ENCODE measurements around the gene HHAT. TPM values are rescaled to one million over a fixed set of nuclear protein-coding genes. Genes with fewer than 3 reads are reported as not detected.

The HHAT gene
- total and polyA plus RNA-seq, 4 experiments from 2014 or later: 4.3 to 6.8 (median 5.8) TPM

DNA sequence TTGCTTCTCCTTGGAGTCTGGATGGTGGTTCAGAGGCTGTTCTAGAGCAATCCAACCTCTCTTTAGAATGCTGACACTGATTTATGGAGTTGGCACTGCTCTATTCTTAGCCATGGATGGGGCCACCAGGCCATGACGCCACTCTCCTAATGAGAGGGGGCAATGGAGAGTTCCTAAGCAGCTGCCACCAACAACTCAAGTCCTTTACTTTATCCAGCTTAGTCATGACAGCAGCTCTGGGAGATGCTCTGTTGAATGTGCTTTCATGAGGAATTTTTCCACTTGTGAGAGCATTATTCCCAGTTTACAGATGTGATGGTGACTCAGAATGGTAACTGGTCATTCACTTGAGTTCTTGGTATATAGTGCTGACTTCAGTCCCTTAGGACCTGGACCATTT, 366.3 kb downstream of the HHAT start:
- H3K9me3 ChIP-seq (ENCODE audit: control insufficient read depth in 1 of 2, low read length in 2 of 2): no peaks in the 10 kb centered on the region
- Mint-ChIP-seq H3K27me3 (peaks cover 0 to 3% of the 10 kb centered on the region in 2 donors), H3K9me3 (peaks cover 0 to 3% (median 0%) of the 10 kb centered on the region in 8 donors), H3K4me1 (peaks cover 0 to 5% (median 2%) of the 10 kb centered on the region in 4 donors), H3K36me3 (peaks cover 0 to 5% of the 10 kb centered on the region in 2 donors), H3K4me3 (no peak overlapping the region), H3K27ac (no peak overlapping the region)
- no peaks in the 10 kb centered on the region for H3K27me3 ChIP-seq (ENCODE audit: insufficient read depth, low read length)
- no peak for DNase-seq
- no peak overlapping the region for H3K27ac ChIP-seq (ENCODE audit: low read depth, low read length)
- no peaks in the 10 kb centered on the region for H3K36me3 ChIP-seq (ENCODE audit: insufficient read depth, low read length)
- H3K4me3 ChIP-seq (ENCODE audit: low read length in 2 of 2): no peak overlapping the region
- CTCF ChIA-PET (ENCODE audit: partially characterized antibody): no interaction called here
- no peaks in the 10 kb centered on the region for H3K4me1 ChIP-seq (ENCODE audit: insufficient read depth, low read length)
- POLR2A ChIA-PET (ENCODE audit: partially characterized antibody): no interaction called here
- intact Hi-C loops (cut with micrococcal nuclease): no loop called here

GRCh38 chr1:210696709-210697108, 368.0 kb downstream of the HHAT start:
- H3K4me1 Mint-ChIP-seq: peaks cover 0 to 5% (median 2%) of the 10 kb centered on the region in 4 donors
- H3K4me3 Mint-ChIP-seq: no peak overlapping the region
- intact Hi-C loops (cut with micrococcal nuclease): no loop called here
- peaks cover 0 to 3% of the 10 kb centered on the region in 2 donors for H3K27me3 Mint-ChIP-seq
- Histone ChIP-seq H3K4me1 (ENCODE audit: insufficient read depth, low read length) (no peaks in the 10 kb centered on the region), H3K27ac (ENCODE audit: low read depth, low read length) (no peak overlapping the region), H3K27me3 (ENCODE audit: insufficient read depth, low read length) (no peaks in the 10 kb centered on the region), H3K9me3 (ENCODE audit: control insufficient read depth in 1 of 2, low read length in 2 of 2) (no peaks in the 10 kb centered on the region), H3K4me3 (ENCODE audit: low read length in 2 of 2) (no peak overlapping the region), H3K36me3 (ENCODE audit: insufficient read depth, low read length) (no peaks in the 10 kb centered on the region)
- ChIA-PET POLR2A (ENCODE audit: partially characterized antibody) (no interaction called here), CTCF (ENCODE audit: partially characterized antibody) (no interaction called here)
- no peak for DNase-seq
- no peak overlapping the region for H3K27ac Mint-ChIP-seq
- H3K36me3 Mint-ChIP-seq: peaks cover 0 to 5% of the 10 kb centered on the region in 2 donors
- peaks cover 0 to 2% (median 0%) of the 10 kb centered on the region in 8 donors for H3K9me3 Mint-ChIP-seq

GRCh38 chr1:210697185-210697584, 368.5 kb downstream of the HHAT start:
- peaks cover 0 to 2% (median 0%) of the 10 kb centered on the region in 8 donors for H3K9me3 Mint-ChIP-seq
- H3K4me1 ChIP-seq (ENCODE audit: insufficient read depth, low read length): no peaks in the 10 kb centered on the region
- no peak overlapping the region for H3K27ac Mint-ChIP-seq
- peaks cover 0 to 5% (median 2%) of the 10 kb centered on the region in 4 donors for H3K4me1 Mint-ChIP-seq
- no peak overlapping the region for H3K4me3 Mint-ChIP-seq
- no peaks in the 10 kb centered on the region for H3K36me3 ChIP-seq (ENCODE audit: insufficient read depth, low read length)
- DNase-seq: no peak
- no peak overlapping the region for H3K27ac ChIP-seq (ENCODE audit: low read depth, low read length)
- H3K36me3 Mint-ChIP-seq: peaks cover 0 to 5% of the 10 kb centered on the region in 2 donors
- no peaks in the 10 kb centered on the region for H3K27me3 ChIP-seq (ENCODE audit: insufficient read depth, low read length)
- ChIA-PET POLR2A (ENCODE audit: partially characterized antibody) (no interaction called here), CTCF (ENCODE audit: partially characterized antibody) (no interaction called here)
- H3K4me3 ChIP-seq (ENCODE audit: low read length in 2 of 2): no peak overlapping the region
- no peaks in the 10 kb centered on the region for H3K9me3 ChIP-seq (ENCODE audit: control insufficient read depth in 1 of 2, low read length in 2 of 2)
- H3K27me3 Mint-ChIP-seq: peaks cover 0 to 3% of the 10 kb centered on the region in 2 donors
- intact Hi-C loops (cut with micrococcal nuclease): no loop called here

GRCh38 chr1:210698661-210699060, 370.0 kb downstream of the HHAT start:
- H3K36me3 Mint-ChIP-seq: peaks cover 0 to 5% of the 10 kb centered on the region in 2 donors
- H3K9me3 Mint-ChIP-seq: no peaks in the 10 kb centered on the region
- H3K27ac ChIP-seq (ENCODE audit: low read depth, low read length): no peak overlapping the region
- no peak for DNase-seq
- intact Hi-C loops (cut with micrococcal nuclease): no loop called here
- ChIA-PET CTCF (ENCODE audit: partially characterized antibody) (no interaction called here), POLR2A (ENCODE audit: partially characterized antibody) (no interaction called here)
- H3K4me1 Mint-ChIP-seq: no peaks in the 10 kb centered on the region
- no peaks in the 10 kb centered on the region for H3K36me3 ChIP-seq (ENCODE audit: insufficient read depth, low read length)
- H3K4me3 ChIP-seq (ENCODE audit: low read length in 2 of 2): no peak overlapping the region
- H3K4me1 ChIP-seq (ENCODE audit: insufficient read depth, low read length): no peaks in the 10 kb centered on the region
- no peaks in the 10 kb centered on the region for H3K27me3 ChIP-seq (ENCODE audit: insufficient read depth, low read length)
- H3K27ac Mint-ChIP-seq: no peak overlapping the region
- peaks cover 0 to 3% of the 10 kb centered on the region in 2 donors for H3K27me3 Mint-ChIP-seq
- H3K9me3 ChIP-seq (ENCODE audit: control insufficient read depth in 1 of 2, low read length in 2 of 2): no peaks in the 10 kb centered on the region
- H3K4me3 Mint-ChIP-seq: no peak overlapping the region

GRCh38 chr1:210700083-210700482, 371.4 kb downstream of the HHAT start:
- Mint-ChIP-seq H3K27ac (no peak overlapping the region), H3K4me1 (no peaks in the 10 kb centered on the region), H3K9me3 (no peaks in the 10 kb centered on the region), H3K36me3 (peaks cover 0 to 5% of the 10 kb centered on the region in 2 donors), H3K4me3 (no peak overlapping the region), H3K27me3 (peaks cover 0 to 3% of the 10 kb centered on the region in 2 donors)
- no peak for DNase-seq
- ChIA-PET CTCF (ENCODE audit: partially characterized antibody) (no interaction called here), POLR2A (ENCODE audit: partially characterized antibody) (no interaction called here)
- Histone ChIP-seq H3K4me3 (ENCODE audit: low read length in 2 of 2) (no peak overlapping the region), H3K4me1 (ENCODE audit: insufficient read depth, low read length) (no peaks in the 10 kb centered on the region), H3K36me3 (ENCODE audit: insufficient read depth, low read length) (no peaks in the 10 kb centered on the region), H3K27ac (ENCODE audit: low read depth, low read length) (no peak overlapping the region), H3K9me3 (ENCODE audit: control insufficient read depth in 1 of 2, low read length in 2 of 2) (no peaks in the 10 kb centered on the region), H3K27me3 (ENCODE audit: insufficient read depth, low read length) (no peaks in the 10 kb centered on the region)
- intact Hi-C loops (cut with micrococcal nuclease): no loop called here

DNA sequence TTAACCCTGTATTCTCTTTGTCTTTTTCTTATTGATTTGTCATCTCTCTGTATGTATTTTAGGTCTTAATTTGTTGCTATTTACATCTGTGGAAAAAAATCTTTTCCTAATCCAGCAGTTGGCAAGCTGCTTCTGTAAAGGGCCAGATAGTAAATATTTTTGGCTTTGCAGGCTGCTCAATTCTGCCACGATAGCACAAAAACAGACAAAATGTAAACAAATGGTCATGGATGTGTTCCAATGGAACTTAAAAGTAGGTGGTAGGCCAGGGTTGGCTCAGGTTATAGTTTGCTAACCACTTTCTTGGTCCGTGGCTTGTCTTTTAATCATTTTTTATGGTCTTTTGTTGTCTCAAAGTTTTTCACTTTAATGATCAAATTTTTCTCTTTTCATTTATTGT, 371.8 kb downstream of the HHAT start:
- Mint-ChIP-seq H3K27ac (no peak overlapping the region), H3K36me3 (peaks cover 0 to 5% of the 10 kb centered on the region in 2 donors), H3K9me3 (no peaks in the 10 kb centered on the region), H3K4me3 (no peak overlapping the region), H3K27me3 (peaks cover 0 to 3% of the 10 kb centered on the region in 2 donors), H3K4me1 (no peaks in the 10 kb centered on the region)
- H3K36me3 ChIP-seq (ENCODE audit: insufficient read depth, low read length): no peaks in the 10 kb centered on the region
- H3K4me1 ChIP-seq (ENCODE audit: insufficient read depth, low read length): no peaks in the 10 kb centered on the region
- no peak overlapping the region for H3K4me3 ChIP-seq (ENCODE audit: low read length in 2 of 2)
- no peaks in the 10 kb centered on the region for H3K27me3 ChIP-seq (ENCODE audit: insufficient read depth, low read length)
- DNase-seq: no peak
- H3K9me3 ChIP-seq (ENCODE audit: control insufficient read depth in 1 of 2, low read length in 2 of 2): no peaks in the 10 kb centered on the region
- intact Hi-C loops (cut with micrococcal nuclease): no loop called here
- ChIA-PET CTCF (ENCODE audit: partially characterized antibody) (no interaction called here), POLR2A (ENCODE audit: partially characterized antibody) (no interaction called here)
- H3K27ac ChIP-seq (ENCODE audit: low read depth, low read length): no peak overlapping the region

DNA sequence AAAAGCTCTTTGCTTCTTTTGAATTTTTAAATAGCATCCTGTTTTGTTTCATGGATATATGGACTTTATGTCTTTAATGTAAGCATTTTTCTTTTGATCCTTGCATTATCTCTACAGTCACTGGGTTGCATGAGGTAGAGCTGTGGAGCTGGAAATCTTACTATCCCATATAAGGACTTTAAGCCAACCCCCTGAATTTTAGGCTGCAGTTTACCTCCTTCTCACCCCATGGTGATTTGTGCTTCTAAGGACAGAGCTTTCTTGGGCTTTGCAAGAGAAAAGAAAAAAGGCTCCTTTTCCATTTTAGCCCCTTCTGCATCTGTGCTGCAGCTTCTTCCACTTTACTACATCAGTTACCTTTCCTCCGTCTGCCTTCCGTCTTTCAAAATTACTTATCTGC, 373.8 kb downstream of the HHAT start:
- ChIA-PET POLR2A (ENCODE audit: partially characterized antibody) (no interaction called here), CTCF (ENCODE audit: partially characterized antibody) (no interaction called here)
- H3K36me3 ChIP-seq (ENCODE audit: insufficient read depth, low read length): no peaks in the 10 kb centered on the region
- Mint-ChIP-seq H3K4me1 (no peaks in the 10 kb centered on the region), H3K9me3 (no peaks in the 10 kb centered on the region), H3K4me3 (no peak overlapping the region), H3K36me3 (peaks cover 0 to 5% of the 10 kb centered on the region in 2 donors), H3K27ac (no peak overlapping the region), H3K27me3 (peaks cover 0 to 3% of the 10 kb centered on the region in 2 donors)
- no peak overlapping the region for H3K4me3 ChIP-seq (ENCODE audit: low read length in 2 of 2)
- no peaks in the 10 kb centered on the region for H3K4me1 ChIP-seq (ENCODE audit: insufficient read depth, low read length)
- H3K9me3 ChIP-seq (ENCODE audit: control insufficient read depth in 1 of 2, low read length in 2 of 2): no peaks in the 10 kb centered on the region
- no peak for DNase-seq
- intact Hi-C loops (cut with micrococcal nuclease): no loop called here
- no peak overlapping the region for H3K27ac ChIP-seq (ENCODE audit: low read depth, low read length)
- no peaks in the 10 kb centered on the region for H3K27me3 ChIP-seq (ENCODE audit: insufficient read depth, low read length)

- H3K9me3 Mint-ChIP-seq: no peaks in the 10 kb centered on the region
- H3K9me3 ChIP-seq (ENCODE audit: control insufficient read depth in 1 of 2, low read length in 2 of 2): no peaks in the 10 kb centered on the region
- ChIA-PET POLR2A (ENCODE audit: partially characterized antibody) (no interaction called here), CTCF (ENCODE audit: partially characterized antibody) (no interaction called here)
- DNase-seq: no peak
- H3K4me3 ChIP-seq (ENCODE audit: low read length in 2 of 2): no peak overlapping the region
- H3K27me3 ChIP-seq (ENCODE audit: insufficient read depth, low read length): no peaks in the 10 kb centered on the region
- H3K4me1 ChIP-seq (ENCODE audit: insufficient read depth, low read length): no peaks in the 10 kb centered on the region
- no peaks in the 10 kb centered on the region for H3K36me3 Mint-ChIP-seq
- no peak overlapping the region for H3K27ac Mint-ChIP-seq
- no peaks in the 10 kb centered on the region for H3K36me3 ChIP-seq (ENCODE audit: insufficient read depth, low read length)
- intact Hi-C loops (cut with micrococcal nuclease): no loop called here
- no peaks in the 10 kb centered on the region for H3K27me3 Mint-ChIP-seq
- H3K4me1 Mint-ChIP-seq: no peaks in the 10 kb centered on the region
- no peak overlapping the region for H3K27ac ChIP-seq (ENCODE audit: low read depth, low read length)
- no peak overlapping the region for H3K4me3 Mint-ChIP-seq
These were observed 374.9 kb downstream of the HHAT start for GRCh38 chr1:210703593-210703992.

Data from CD4-positive, alpha-beta memory T cell (primary cell).